OCI-LY1 (cell line): Measurements from ENCODE around the gene CNTN5.

Experiments
- EZH2 ChIP-seq: fragments of 200-600 bp; sonication (generic), shearing (Covaris generic); IDR thresholded peaks from 2 replicates; pipeline ENCODE4 v1.8.0; 2017; ENCODE audit warnings: borderline replicate concordance, mixed run types, mild to moderate bottlenecking, antibody characterized with exemption, low read length, moderate library complexity, mixed read lengths
- TF ChIP-seq, protein P1 (sequence below): fragments of 200-600 bp; sonication (generic), shearing (Covaris generic); IDR thresholded peaks from 2 replicates; pipeline ENCODE4 v1.5.1; 2017; ENCODE audit warnings: mild to moderate bottlenecking, antibody characterized with exemption, low read length, moderate library complexity, mixed read lengths

DNA sequence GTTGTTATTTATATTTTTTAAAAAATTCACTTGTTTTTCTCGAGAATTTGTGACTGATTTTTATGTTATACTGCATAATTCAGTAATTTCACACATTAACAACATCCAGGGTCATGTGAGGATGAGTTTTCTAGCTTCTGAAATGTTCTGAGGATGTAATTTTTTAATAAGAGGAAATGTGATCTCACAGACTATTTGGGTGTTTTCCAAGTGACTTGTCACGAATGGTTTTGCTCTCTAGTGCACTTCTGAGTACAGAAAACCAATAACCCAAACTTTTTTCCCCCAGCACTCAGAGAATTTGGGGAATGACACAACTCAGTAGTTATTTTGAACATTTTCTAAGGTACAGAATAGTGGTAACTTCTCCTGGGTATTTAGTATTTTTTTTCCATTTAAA, 845.2 kb downstream of the CNTN5 start:
- TF ChIP-seq, protein P1, sequence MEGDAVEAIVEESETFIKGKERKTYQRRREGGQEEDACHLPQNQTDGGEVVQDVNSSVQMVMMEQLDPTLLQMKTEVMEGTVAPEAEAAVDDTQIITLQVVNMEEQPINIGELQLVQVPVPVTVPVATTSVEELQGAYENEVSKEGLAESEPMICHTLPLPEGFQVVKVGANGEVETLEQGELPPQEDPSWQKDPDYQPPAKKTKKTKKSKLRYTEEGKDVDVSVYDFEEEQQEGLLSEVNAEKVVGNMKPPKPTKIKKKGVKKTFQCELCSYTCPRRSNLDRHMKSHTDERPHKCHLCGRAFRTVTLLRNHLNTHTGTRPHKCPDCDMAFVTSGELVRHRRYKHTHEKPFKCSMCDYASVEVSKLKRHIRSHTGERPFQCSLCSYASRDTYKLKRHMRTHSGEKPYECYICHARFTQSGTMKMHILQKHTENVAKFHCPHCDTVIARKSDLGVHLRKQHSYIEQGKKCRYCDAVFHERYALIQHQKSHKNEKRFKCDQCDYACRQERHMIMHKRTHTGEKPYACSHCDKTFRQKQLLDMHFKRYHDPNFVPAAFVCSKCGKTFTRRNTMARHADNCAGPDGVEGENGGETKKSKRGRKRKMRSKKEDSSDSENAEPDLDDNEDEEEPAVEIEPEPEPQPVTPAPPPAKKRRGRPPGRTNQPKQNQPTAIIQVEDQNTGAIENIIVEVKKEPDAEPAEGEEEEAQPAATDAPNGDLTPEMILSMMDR, result no peak
- no peak for TF ChIP-seq EZH2
